Epithelial cell of proximal tubule (primary cell): ENCODE measurements around the gene AGTR1. TPM values are rescaled to one million over a fixed set of nuclear protein-coding genes. Genes with fewer than 3 reads are reported as not detected.

Experiments
- DNase-seq: peaks from one replicate; pipeline ENCODE4 v3.0.0-alpha.2; 2011; ENCODE audit warnings: low read depth
- H3K4me3 ChIP-seq: 2 replicates; pipeline ENCODE4 v1.5.1; 2011; ENCODE audit warnings: low read depth, mild to moderate bottlenecking, low read length
- CTCF ChIP-seq: conservative IDR thresholded peaks from 2 replicates; pipeline ENCODE4 v1.5.1; 2012; ENCODE audit warnings: low read depth, mild to moderate bottlenecking, low read length
- total RNA-seq: library from RNA; depleted of rRNA; stranded (reverse); fragments of >200 nt; gene quantifications from 2 replicates; pipeline ENCODE4 v1.2.3, GENCODE V29; 2015

AGTR1 gene
- total RNA-seq, 1 donor from 2014 or later: 0.12 TPM

- DNase-seq: no peak
Observed at GRCh38 chr3:148716657-148717056, 19.0 kb downstream of the AGTR1 start.

GRCh38 chr3:148717885-148718561 is 20.3 kb downstream of the AGTR1 start:
- H3K4me3 ChIP-seq: no peak overlapping the region
- no peak for TF ChIP-seq CTCF
- DNase-seq: no peak

More at GRCh38 chr3:148716657-148717056, 19.0 kb downstream of the AGTR1 start:
- H3K4me3 ChIP-seq: no peak overlapping the region
- no peak for TF ChIP-seq CTCF

DNA sequence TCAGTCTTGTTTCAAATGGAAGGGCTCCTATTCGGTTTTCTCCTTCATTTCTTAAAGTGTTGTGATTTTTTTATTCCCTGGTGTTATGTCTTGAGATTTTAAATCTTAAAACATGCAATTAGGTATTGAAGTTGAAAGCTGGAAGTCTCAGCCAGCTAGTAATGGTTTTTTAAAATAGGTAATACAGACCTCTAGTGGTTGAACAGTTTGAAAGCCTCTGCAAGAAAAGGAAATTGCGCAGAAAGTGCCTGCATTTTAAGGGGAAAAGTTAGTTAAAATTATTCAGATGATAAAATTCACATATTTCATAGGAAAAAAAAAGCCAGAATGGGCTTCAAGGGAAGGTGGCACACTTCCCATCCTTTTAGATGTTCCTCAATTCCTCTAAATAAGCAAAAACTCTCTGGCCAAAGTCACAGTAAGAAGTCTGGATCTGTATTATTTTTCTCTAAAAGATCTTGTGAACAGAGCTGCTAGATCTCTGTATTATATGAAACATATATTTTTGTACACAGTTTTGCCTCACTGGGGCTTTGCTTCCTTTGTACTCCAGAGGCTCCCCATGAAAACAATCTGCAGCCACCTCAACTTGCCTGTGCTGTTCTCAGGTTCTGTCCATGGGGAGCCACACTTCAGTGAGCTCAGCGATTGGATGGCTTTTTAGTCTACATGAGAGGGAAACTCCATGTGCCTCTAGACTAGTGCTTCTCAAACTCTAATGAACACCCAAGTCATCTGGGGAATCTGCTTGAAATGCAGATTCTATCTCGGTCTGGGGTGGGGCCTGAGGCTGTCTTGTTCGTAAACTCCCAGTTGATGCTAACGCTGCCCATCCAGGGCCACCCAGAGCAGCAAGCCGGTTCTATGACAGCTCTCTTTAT is 21.5 kb downstream of the AGTR1 start:
- DNase-seq: no peak
- TF ChIP-seq CTCF: peak; percentile 58
- no peak overlapping the region for H3K4me3 ChIP-seq

DNA sequence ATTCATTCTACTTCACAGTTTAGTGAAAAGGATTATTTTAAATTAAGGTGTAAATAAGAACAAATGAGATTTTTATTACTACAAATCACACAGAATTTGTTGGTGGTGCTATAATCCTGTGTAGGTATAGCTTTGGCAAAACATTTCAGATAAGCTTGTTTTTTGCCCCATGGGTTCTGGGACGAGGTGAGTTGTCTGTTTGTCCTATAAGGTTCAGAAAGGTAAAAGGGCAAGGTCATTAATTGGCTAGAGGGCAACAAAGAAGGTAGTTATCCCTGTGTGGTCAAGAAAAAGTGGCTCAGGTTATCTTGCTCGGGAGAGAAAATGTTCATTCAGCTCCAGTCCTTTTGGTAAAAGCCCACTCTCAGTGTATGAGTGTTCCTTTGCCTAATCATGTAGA is 23.2 kb downstream of the AGTR1 start:
- H3K4me3 ChIP-seq: no peak overlapping the region
- DNase-seq: no peak
- TF ChIP-seq CTCF: no peak

DNA sequence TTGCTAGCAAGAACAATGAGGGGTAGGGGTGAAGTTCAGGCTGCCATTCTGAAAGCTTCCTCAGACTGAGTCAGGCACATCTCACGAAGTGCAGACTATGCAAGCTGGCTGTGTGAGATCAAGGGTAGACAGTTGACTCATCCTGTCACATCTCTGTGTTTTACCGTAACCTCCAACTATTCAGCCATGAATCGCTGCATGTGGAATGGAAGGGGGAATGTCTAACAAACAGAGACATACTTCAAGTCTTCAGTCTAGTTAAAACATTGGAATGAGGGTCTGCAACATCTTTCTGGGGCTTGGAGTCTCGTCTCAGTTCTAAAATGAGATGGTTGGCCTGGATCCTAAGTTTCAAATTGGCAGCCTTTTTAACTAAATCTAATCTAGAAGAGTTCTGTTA is 25.9 kb downstream of the AGTR1 start:
- DNase-seq: peak; percentile 69
- no peak for TF ChIP-seq CTCF
- H3K4me3 ChIP-seq: no peak overlapping the region

- no peak overlapping the region for H3K4me3 ChIP-seq
- TF ChIP-seq CTCF: peak; percentile 88
- DNase-seq: no peak
Observed at GRCh38 chr3:148727231-148727630, 29.5 kb downstream of the AGTR1 start.

DNA sequence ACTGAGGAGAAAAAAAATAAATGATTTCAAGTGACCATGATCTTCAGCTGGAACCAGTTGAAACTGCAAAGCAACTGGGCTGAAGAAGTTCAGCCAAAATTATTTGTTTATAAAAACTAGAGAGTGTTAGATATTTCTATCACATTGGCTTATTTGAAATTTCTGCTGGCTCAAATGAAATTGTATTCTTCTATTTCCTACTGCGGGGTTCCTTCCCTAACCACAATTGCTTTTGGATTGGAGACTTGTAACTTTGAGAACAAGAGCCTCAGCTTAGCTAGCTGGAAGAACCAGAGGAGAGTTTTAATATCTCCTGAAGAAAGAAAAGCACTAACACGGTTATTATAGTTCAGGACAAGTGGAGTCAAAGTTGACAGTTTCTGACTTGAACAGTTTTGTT is 31.1 kb downstream of the AGTR1 start:
- no peak for TF ChIP-seq CTCF
- no peak overlapping the region for H3K4me3 ChIP-seq
- DNase-seq: no peak
